ENCODE measurements around the gene SDC1.

GRCh38 chr2:20224164-20224715 lies 690 bp downstream of the SDC1 start:
- TF ChIP-seq, protein P1, sequence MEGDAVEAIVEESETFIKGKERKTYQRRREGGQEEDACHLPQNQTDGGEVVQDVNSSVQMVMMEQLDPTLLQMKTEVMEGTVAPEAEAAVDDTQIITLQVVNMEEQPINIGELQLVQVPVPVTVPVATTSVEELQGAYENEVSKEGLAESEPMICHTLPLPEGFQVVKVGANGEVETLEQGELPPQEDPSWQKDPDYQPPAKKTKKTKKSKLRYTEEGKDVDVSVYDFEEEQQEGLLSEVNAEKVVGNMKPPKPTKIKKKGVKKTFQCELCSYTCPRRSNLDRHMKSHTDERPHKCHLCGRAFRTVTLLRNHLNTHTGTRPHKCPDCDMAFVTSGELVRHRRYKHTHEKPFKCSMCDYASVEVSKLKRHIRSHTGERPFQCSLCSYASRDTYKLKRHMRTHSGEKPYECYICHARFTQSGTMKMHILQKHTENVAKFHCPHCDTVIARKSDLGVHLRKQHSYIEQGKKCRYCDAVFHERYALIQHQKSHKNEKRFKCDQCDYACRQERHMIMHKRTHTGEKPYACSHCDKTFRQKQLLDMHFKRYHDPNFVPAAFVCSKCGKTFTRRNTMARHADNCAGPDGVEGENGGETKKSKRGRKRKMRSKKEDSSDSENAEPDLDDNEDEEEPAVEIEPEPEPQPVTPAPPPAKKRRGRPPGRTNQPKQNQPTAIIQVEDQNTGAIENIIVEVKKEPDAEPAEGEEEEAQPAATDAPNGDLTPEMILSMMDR (IDR thresholded peaks at IDR 0.05): no peak
- no peak for TF ChIP-seq POLR2A (IDR thresholded peaks at IDR 0.05)
